Nucleus accumbens (tissue), 56 donors: ENCODE results near the gene PFKL.
A peak's percentile ranks its signal among the peaks of the same experiment; 100 is the strongest.
"Not testable (repeated sequence)": the region's sequence is repeated elsewhere in the genome, so short reads cannot be mapped to it uniquely, and the experiment has no call there.

Experiments used
- DNase-seq, 56 donors: peaks; one replicate each; lab custom pipeline; 2025; lab: John Stamatoyannopoulos, UW

The PFKL gene

DNA sequence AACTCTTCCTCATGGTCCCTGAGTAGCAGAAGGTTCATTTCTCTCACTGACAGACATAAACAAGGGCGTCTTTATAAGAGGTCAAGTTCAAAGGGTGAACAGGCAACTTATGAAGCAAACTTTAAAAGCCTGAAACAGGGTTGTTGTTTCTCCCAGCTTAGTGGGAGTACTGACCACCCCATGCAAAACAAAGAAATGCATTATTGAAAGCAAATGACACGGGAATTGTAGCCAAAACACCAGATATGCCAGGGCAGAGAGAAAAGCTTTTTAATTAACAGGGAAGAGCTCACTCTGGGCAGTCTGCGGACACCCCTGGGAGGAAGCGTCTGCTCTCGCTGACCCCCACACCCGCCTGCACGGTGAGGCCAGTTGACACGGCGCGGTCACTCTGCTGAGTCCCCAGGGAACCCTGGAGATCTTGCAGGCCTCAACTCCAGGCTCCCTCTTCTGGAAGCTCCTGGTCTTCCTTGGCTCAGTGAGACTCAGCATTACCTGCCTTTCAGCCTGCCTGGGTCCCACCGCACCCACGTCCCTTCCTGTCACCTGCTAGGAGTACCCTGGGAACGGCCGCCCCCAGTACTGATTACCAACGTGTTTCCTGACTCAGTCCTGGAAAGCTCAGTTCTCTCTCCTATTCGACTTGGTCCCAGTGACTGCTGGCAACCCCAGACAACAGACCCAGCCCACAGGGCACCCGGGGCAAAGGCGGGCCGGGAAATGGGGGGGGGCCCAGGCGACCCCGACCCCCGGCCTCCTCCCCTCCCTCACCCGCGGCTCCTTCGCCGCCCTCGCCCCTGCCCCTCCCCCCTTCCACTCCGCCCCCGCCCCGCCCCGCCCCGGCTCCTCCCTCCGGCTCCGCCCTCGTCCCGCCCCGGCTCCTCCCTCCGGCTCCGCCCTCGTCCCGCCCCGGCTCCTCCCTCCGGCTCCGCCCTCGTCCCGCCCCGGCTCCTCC is 38.4 kb downstream of the PFKL start:
- peak in 54 of 56 donors; percentile 22 to 89 (median 70) for DNase-seq

DNA sequence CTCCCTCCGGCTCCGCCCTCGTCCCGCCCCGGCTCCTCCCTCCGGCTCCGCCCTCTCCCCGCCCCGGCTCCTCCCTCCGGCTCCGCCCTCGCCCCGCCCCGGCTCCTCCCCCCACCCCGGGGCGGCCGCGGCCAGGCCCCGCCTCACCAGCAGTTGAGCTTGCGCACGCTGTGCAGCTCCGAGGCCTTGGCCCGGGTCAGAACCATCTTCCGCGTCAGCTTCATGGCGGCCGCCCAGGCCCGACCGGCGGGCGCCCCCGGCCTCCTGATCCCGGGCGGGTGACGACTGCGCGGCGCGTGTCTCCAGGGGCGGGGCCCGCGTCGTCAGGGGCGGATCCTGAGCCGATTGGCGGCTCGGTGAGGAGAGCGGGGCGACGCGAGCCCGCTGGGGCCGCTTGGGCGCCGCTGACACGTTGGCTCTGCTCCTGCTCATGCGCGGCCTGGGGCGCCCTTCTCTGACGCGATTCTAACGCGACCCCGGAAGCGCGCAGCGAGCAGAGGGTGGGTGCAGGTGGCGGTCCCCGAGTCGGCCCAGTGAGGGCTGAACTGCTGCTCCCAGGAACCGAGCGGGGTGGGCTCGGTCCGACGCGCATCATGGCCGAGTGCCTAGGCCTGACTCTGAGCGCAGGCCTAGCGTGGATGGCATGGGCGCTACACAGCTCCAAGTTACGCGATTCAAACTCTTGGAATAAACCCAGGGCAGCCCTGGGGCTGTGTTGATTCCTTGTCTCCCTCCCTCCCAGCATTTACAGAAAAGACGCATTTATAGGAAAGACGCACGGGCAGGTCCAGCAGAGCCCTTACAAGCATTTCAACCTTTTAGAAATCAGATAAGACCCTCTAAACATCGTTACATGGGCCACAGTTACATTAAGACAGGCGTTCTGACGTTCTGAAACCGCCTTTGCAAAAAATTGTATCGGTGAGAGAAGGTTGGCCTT is 39.4 kb downstream of the PFKL start, which contains the start of gene CFAP410:
TSS of gene CFAP410 (minus strand) at position 420 of the 940 bp plus-strand sequence. CDS start at position 224, 196 bp downstream.
- peak; percentile 57 to 100 (median 94) for DNase-seq

- not testable (repeated sequence) for DNase-seq
Measured at GRCh38 chr21:44341726-44342458, 42.0 kb downstream of the PFKL start.

- not testable (repeated sequence) for DNase-seq
Measured at GRCh38 chr21:44342981-44343380, 43.1 kb downstream of the PFKL start.

GRCh38 chr21:44344541-44345183 is 44.8 kb downstream of the PFKL start:
- DNase-seq, result no peak

- no peak for DNase-seq
Measured at GRCh38 chr21:44345495-44345894, 45.6 kb downstream of the PFKL start.

GRCh38 chr21:44347911-44348451 is 48.1 kb downstream of the PFKL start:
- no peak for DNase-seq

DNA sequence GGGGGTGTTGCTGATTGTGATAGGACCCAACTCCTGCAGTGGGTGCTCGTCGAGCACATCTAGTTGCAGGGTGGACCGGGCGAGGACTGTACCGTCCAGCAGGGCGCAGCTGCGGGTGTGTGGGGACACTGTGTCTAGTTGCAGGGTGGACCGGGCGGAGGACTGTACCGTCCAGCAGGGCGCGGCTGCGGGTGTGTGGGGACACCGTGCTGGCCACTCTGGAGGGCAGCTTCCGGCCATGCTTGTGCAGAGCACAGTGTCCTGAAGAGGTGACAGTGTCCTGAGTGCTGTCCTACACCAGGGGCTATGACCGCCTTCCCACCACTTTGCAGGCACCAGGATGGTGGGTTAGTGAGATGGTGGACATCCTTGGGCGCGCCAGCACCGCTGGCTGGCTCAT is 49.0 kb downstream of the PFKL start:
- no peak for DNase-seq

- no peak for DNase-seq
Measured at GRCh38 chr21:44349416-44349846, 49.6 kb downstream of the PFKL start.

DNA sequence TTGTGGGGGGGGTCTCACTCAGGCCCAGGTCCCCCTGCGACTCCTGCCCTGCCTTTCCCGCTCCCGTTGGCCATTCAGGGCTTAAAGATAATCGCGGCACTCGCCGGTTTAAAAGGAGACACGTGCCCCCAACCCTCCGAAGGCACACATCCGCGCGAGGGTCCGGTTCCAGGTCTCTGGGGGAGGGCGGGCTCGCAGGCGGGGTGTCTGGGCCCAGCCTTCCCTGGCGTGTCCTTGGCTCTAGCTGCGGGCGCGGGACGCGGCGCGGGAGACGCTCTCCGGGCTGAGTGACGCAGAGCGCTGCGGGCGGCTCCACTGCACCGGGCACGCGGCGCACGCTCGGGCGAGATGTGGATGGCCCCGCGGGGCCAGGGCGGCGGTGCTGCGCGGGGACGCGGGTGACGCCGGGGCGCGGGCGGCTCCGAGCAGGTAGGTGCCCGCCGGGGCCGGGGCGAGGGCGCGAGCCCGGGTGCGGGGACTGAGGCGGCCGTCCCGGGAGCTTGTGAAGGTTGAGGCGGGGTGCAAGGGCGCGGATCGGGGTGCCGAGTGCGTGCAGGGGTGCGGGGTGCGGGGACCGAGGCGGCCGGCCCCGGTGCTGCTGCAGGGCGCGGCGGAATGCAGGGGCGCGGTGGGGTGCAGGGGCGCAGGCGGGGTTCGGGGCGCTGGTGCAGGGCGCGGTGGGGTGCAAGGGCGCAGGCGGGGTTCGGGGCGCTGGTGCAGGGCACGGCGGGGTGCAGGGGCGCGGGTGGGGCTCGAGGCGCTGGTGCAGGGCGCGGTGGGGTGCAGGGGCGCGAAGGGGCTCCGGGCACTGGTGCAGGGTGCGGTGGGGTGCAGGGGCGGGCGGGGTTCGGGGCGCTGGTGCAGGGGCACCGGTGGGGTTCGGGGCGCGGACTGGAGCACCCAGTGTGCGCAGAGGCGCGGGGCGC is 50.3 kb downstream of the PFKL start:
- DNase-seq, result peak in 6 of 56 donors; percentile 9 to 62 (median 28)

- no peak for DNase-seq
Measured at GRCh38 chr21:44350773-44351481, 51.1 kb downstream of the PFKL start.

- DNase-seq, result no peak
Measured at GRCh38 chr21:44351535-44352252, 51.8 kb downstream of the PFKL start.

DNA sequence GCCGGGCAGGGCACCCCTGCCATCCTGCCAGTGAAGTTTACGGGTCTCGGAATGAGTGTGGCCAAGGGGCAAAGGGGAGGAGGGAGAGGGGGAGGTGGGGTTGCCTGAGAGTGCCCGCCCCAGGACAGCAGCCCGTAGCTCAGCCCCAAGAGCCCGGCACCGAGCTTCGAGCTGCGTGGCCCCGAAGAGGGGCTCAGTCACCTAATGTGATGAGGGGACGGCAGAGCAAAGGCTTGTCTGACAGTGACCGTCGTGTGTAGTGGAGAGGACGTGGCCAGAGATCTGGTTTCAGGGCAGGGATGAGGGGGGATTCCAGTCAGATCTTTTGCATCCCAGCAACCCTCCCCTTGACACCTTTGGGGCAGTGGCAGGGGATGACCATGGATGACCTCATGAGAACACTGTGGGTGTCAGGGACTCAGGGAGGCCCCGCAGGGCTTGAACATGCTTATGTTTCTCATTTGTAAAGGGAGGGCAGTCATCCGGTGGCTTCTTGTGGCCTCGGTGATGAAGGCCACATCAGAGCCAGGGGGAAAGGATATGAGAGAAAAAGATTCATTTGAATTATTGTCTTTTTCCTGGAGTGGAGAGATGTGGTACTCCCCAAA is 52.5 kb downstream of the PFKL start:
- DNase-seq, result no peak

DNA sequence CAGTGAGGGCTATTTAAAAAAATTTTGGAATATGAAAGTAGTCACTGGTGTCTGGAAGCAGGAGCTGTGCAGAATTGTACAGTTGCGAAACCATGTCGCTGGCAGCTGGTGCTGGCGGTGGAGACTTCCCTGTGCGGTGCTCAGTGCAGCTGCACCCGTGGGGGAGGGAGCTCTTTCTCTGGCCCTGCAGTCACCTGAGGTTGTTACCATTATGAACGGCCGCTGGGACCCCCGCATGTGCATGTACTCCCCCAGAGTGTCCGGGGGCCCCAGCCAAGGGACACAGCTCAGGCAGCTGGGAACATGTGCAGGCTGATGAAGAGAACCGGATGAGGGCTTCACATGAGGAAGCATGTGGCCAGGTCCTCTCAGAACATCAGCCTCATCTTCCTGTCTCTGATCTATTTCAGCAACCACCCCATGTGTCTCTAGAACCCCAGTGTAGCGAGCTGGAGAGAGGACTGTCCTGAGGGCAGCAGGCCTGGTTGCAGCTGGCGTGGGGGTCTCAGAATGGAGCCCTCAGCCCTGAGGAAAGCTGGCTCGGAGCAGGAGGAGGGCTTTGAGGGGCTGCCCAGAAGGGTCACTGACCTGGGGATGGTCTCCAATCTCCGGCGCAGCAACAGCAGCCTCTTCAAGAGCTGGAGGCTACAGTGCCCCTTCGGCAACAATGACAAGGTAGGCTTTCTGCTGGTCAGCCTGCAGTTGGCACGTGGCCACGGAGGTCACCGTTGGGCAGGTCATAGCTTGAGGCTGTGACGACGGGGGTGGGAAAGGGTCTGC is 53.5 kb downstream of the PFKL start, which contains the start of gene TRPM2:
TSS of gene TRPM2 (plus strand) at position 431 of the 780 bp plus-strand sequence. CDS start at position 511, 80 bp downstream.
- peak in 3 of 56 donors; percentile 17 to 36 (median 17) for DNase-seq

GRCh38 chr21:44354001-44354405 is 54.1 kb downstream of the PFKL start:
- no peak for DNase-seq
